SK-N-MC (cell line): Measurements from ENCODE around the gene SESN2.

Experiments used
- DNase-seq: peaks from one replicate; pipeline ENCODE4 v3.0.0-alpha.2; 2011; ENCODE audit warnings: low read depth, low spot score
- H3K27ac ChIP-seq: fragments of 200-600 bp; sonication (generic); 2 replicates; pipeline ENCODE4 v1.5.1; 2016; ENCODE audit warnings: mixed run types
- H3K36me3 ChIP-seq: fragments of 200-600 bp; sonication (generic); 2 replicates; pipeline ENCODE4 v1.6.1; 2017; ENCODE audit warnings: antibody characterized with exemption, low read length, mixed read lengths; ENCODE audit not compliant: insufficient read depth
- H3K4me3 ChIP-seq: fragments of 200-600 bp; sonication (generic); 2 replicates; pipeline ENCODE4 v1.5.1; 2016
- H3K9ac ChIP-seq: fragments of 200-600 bp; sonication (generic); 2 replicates; pipeline ENCODE4 v1.8.0; 2017; ENCODE audit warnings: mixed run types, mixed read lengths; ENCODE audit not compliant: insufficient read length
- H3K9me3 ChIP-seq: fragments of 200-600 bp; sonication (generic); 2 replicates; pipeline ENCODE4 v1.6.1; 2017; ENCODE audit warnings: low read depth, mild to moderate bottlenecking, antibody characterized with exemption, low read length, moderate library complexity, mixed read lengths
- EZH2 ChIP-seq: fragments of 200-600 bp; sonication (generic); IDR thresholded peaks from one replicate; pipeline ENCODE4 v1.6.1; 2017; ENCODE audit warnings: antibody characterized with exemption
- FOXP2 ChIP-seq: optimal IDR thresholded peaks from 2 replicates; pipeline ENCODE3; 2011; ENCODE audit warnings: mild to moderate bottlenecking, moderate library complexity; ENCODE audit not compliant: insufficient read depth; ENCODE audit errors: extremely low read length, control extremely low read depth
- POLR2AphosphoS5 ChIP-seq: IDR thresholded peaks from 2 replicates; pipeline ENCODE4 v1.6.1; 2012; ENCODE audit warnings: mild to moderate bottlenecking, low read depth, low read length, borderline replicate concordance

SESN2 gene

GRCh38 chr1:28273216-28273860 is 14.0 kb downstream of the SESN2 start:
- Histone ChIP-seq H3K27ac (no peak overlapping the region), H3K9ac (no peak overlapping the region), H3K9me3 (no peaks in the 10 kb centered on the region), H3K4me3 (no peak overlapping the region), H3K36me3 (peaks cover 73% of the 10 kb centered on the region)
- no peak for TF ChIP-seq POLR2AphosphoS5
- TF ChIP-seq FOXP2, result no peak
- no peak for TF ChIP-seq EZH2
- DNase-seq, result no peak

DNA sequence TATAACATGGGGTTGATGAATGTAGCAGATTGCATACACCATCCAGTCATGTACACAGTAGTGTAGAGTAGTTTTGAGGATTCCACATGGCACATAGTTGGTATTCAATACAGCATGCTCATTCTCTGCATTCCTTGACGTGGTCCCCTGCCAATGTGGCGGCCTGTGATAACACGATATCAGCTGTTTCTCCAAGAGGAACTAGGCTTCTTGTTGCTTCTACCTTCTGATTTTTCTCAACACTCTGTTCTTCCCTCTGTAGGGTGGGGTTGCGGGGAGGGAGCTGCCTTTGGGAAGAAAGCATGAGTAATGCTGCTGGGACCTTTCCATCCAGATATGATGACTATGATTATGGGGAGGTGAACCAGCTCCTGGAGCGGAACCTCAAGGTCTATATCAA is 19.4 kb downstream of the SESN2 start:
- Histone ChIP-seq H3K9me3 (no peaks in the 10 kb centered on the region), H3K9ac (no peak overlapping the region), H3K27ac (no peak overlapping the region), H3K4me3 (no peak overlapping the region), H3K36me3 (peaks cover 75% of the 10 kb centered on the region)
- no peak for TF ChIP-seq EZH2
- TF ChIP-seq FOXP2, result no peak
- no peak for TF ChIP-seq POLR2AphosphoS5
- no peak for DNase-seq

DNA sequence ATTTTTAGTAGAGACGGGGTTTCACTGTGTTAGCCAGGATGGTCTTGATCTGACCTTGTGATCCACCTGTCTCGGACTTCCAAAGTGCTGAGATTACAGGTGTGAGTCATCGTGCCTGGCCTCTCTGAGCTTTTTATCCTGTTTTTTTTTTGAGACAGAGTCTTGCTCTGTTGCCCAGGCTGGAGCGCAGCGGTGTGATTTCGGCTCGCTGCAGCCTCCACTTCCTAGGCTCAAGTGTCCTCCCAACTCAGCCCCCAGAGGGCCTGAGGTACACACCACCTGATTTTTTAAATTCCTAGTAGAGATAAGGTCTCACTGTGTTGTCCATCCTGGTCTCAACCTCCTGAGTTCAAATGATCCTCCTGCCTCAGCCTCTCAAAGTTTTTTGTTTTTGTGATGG is 20.4 kb downstream of the SESN2 start:
- Histone ChIP-seq H3K36me3 (peaks cover 66% of the 10 kb centered on the region), H3K4me3 (no peak overlapping the region), H3K9ac (no peak overlapping the region), H3K9me3 (no peaks in the 10 kb centered on the region), H3K27ac (no peak overlapping the region)
- no peak for DNase-seq
- TF ChIP-seq FOXP2, result no peak
- no peak for TF ChIP-seq POLR2AphosphoS5

- no peak for DNase-seq
- Histone ChIP-seq H3K9ac (no peak overlapping the region), H3K4me3 (no peak overlapping the region), H3K36me3 (peaks cover 58% of the 10 kb centered on the region), H3K9me3 (no peaks in the 10 kb centered on the region), H3K27ac (no peak overlapping the region)
- TF ChIP-seq FOXP2 (no peak), EZH2 (no peak), POLR2AphosphoS5 (no peak)
These were observed 21.2 kb downstream of the SESN2 start for GRCh38 chr1:28280501-28280900.

- Histone ChIP-seq H3K27ac (no peak overlapping the region), H3K9ac (no peak overlapping the region), H3K9me3 (no peaks in the 10 kb centered on the region), H3K36me3 (peaks cover 55% of the 10 kb centered on the region), H3K4me3 (no peak overlapping the region)
- TF ChIP-seq POLR2AphosphoS5, result no peak
- no peak for TF ChIP-seq EZH2
- no peak for TF ChIP-seq FOXP2
- no peak for DNase-seq
These were observed 21.7 kb downstream of the SESN2 start for GRCh38 chr1:28280977-28281381.

GRCh38 chr1:28281608-28282425 is 22.5 kb downstream of the SESN2 start:
- Histone ChIP-seq H3K36me3 (peaks cover 55% of the 10 kb centered on the region), H3K9ac (no peak overlapping the region), H3K9me3 (no peaks in the 10 kb centered on the region), H3K4me3 (no peak overlapping the region), H3K27ac (no peak overlapping the region)
- no peak for TF ChIP-seq EZH2
- TF ChIP-seq POLR2AphosphoS5, result no peak
- no peak for TF ChIP-seq FOXP2
- no peak for DNase-seq

DNA sequence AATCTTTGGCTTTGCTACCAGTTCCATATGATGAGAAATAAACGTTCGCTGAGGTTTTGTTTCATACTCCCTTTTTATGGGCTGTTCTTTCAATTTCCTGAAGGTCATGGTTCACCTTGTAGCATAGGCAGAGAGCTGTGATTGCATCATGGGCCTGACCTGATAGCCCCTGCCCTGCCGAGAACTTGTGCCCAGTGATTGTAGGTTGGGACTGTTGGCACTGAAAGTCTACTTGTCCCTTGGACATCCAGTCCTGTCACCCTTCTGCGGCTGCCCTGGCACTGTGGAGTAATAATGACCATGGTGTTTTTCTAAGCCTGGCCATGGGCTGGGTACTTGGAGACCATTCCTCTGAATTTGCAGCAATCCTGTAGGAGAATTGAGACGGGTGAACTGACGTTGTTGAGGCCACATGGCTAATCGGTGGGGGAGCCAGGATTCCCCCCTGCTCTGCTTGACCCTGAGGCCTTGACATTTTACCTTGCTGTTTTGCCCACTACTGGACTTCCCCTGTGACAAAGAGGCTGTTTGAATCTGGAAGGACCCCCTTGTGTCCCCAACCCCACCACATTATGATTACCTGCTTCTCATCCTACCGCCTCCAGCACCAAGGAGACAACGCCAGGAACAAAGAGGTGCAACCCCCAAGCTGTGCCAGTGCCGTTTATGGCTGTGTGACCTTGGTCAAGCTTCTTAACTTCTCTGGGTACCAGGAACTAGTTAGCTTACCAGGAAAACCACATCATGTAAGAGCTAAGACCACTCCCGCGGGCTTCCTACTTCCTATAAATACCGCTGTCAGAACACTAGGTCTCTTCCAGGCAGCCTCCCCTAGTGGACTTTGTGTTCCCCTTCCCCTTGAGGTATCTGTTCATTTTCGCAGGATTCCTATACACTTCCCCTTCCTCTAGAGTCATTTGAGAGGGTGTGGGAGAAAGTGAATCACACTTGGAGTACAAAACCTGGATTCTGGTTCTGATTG is 23.4 kb downstream of the SESN2 start:
- Histone ChIP-seq H3K9ac (no peak overlapping the region), H3K36me3 (peaks cover 46% of the 10 kb centered on the region), H3K4me3 (no peak overlapping the region), H3K9me3 (no peaks in the 10 kb centered on the region), H3K27ac (no peak overlapping the region)
- DNase-seq, result no peak
- TF ChIP-seq POLR2AphosphoS5 (no peak), FOXP2 (no peak), EZH2 (no peak)

GRCh38 chr1:28286111-28286510 is 26.8 kb downstream of the SESN2 start:
- TF ChIP-seq EZH2, result no peak
- TF ChIP-seq FOXP2, result no peak
- no peak for TF ChIP-seq POLR2AphosphoS5
- no peak overlapping the region for H3K9ac ChIP-seq
- no peak for DNase-seq
- H3K4me3 ChIP-seq, result no peak overlapping the region
- H3K9me3 ChIP-seq, result no peaks in the 10 kb centered on the region
- H3K36me3 ChIP-seq, result peaks cover 13% of the 10 kb centered on the region; the same call in 1 of the 2 replicates
- H3K27ac ChIP-seq, result no peak overlapping the region
